CD4-positive, alpha-beta T cell (primary cell): ENCODE measurements around the gene FNBP1L. TPM values are rescaled to one million over a fixed set of nuclear protein-coding genes. Genes with fewer than 3 reads are reported as not detected.

Experiments
- ATAC-seq: fragments of 200-7000 bp; cut with Tn5 transposase; one replicate; pipeline ENCODE4 v1.10.0; 2022; ENCODE audit warnings: mild to moderate bottlenecking; ENCODE audit not compliant: poor library complexity
- CTCF ChIA-PET: fragments of 350-600 bp; sonication (Branson Sonifier 250); formaldehyde crosslinking; loops from one replicate; lab custom pipeline; 2021; ENCODE audit warnings: antibody characterized with exemption, inconsistent platforms; lab: Charles Lee
- POLR2A ChIA-PET: fragments of 350-600 bp; sonication (Branson Sonifier 250); formaldehyde crosslinking; loops from one replicate; lab custom pipeline; 2021; ENCODE audit warnings: antibody characterized with exemption, inconsistent platforms; lab: Charles Lee
- DNase-seq, 14 experiments: peaks; one replicate each; pipeline ENCODE4 v3.0.0-alpha.2; 2013 to 2020; ENCODE audit warnings: mixed read lengths in 2 of 14
- H3K27ac ChIP-seq, 2 donors: one replicate each; pipeline versions ENCODE4 v1.5.1 to v1.7.0; 2013; ENCODE audit warnings: low read length in 2 of 2, low read depth in 1 of 2, mild to moderate bottlenecking in 1 of 2
- H3K27me3 ChIP-seq, 2 experiments: 1 replicate in 1 of 2; 2 replicates in 1 of 2; pipeline versions ENCODE4 v1.6.1 to v1.7.0; 2013; ENCODE audit warnings: low read length in 2 of 2, control low read depth in 1 of 2, mild to moderate bottlenecking in 1 of 2, moderate library complexity in 1 of 2; ENCODE audit not compliant: insufficient read depth in 2 of 2, control insufficient read depth in 1 of 2
- H3K36me3 ChIP-seq: one replicate; pipeline ENCODE4 v1.6.1; 2013; ENCODE audit warnings: low read length, control low read depth; ENCODE audit not compliant: insufficient read depth
- H3K4me1 ChIP-seq: one replicate; pipeline ENCODE4 v1.6.1; 2013; ENCODE audit warnings: low read length, control low read depth; ENCODE audit not compliant: insufficient read depth
- H3K4me3 ChIP-seq: one replicate; pipeline ENCODE4 v1.5.1; 2013; ENCODE audit warnings: mild to moderate bottlenecking, low read length, moderate library complexity
- H3K9me3 ChIP-seq, 2 experiments: 1 replicate in 1 of 2; 2 replicates in 1 of 2; pipeline versions ENCODE4 v1.6.1 to v1.7.0; 2013; ENCODE audit warnings: low read length in 2 of 2, mild to moderate bottlenecking in 2 of 2, control low read depth in 1 of 2, moderate library complexity in 1 of 2; ENCODE audit not compliant: control insufficient read depth in 1 of 2, insufficient read depth in 1 of 2
- H3K27ac Mint-ChIP-seq: one replicate; pipeline ENCODE4 v1.8.0; 2020; ENCODE audit warnings: mixed read lengths
- H3K27me3 Mint-ChIP-seq: one replicate; pipeline ENCODE4 v1.8.0; 2021; ENCODE audit warnings: mixed read lengths
- H3K36me3 Mint-ChIP-seq: one replicate; pipeline ENCODE4 v1.8.0; 2021; ENCODE audit warnings: low read depth, mixed read lengths
- H3K4me1 Mint-ChIP-seq: one replicate; pipeline ENCODE4 v1.8.0; 2021; ENCODE audit warnings: low read depth, mixed read lengths
- H3K4me3 Mint-ChIP-seq: one replicate; pipeline ENCODE4 v1.8.0; 2020; ENCODE audit warnings: mild to moderate bottlenecking, mixed read lengths
- H3K9me3 Mint-ChIP-seq: one replicate; pipeline ENCODE4 v1.8.0; 2020; ENCODE audit warnings: mixed read lengths
- CTCF ChIP-seq: fragments of 200-600 bp; IDR thresholded peaks from one replicate; pipeline ENCODE4 v1.8.0; 2022; ENCODE audit warnings: antibody characterized with exemption, mild to moderate bottlenecking
- intact Hi-C, 2 experiments: fragments of 100-400 bp; cut with DNase I in 1 of 2; cut with micrococcal nuclease in 1 of 2; formaldehyde crosslinking; loops; one replicate each; pipeline versions ENCODE4 v1.15.1 to v1.9.0; 2023 to 2025; cut with DNase I, micrococcal nuclease
- total RNA-seq, 174 experiments: library from RNA in 2 of 174; stranded (reverse) in 2 of 174; gene quantifications; one replicate each; pipeline ENCODE4 v1.2.3 and lab custom pipeline; 2021 to 2026

Gene FNBP1L
- total RNA-seq, 2 experiments from 2014 or later, result 1.1 TPM

GRCh38 chr1:93597709-93598108, 149.8 kb downstream of the FNBP1L start:
- Mint-ChIP-seq H3K27me3 (no peaks in the 10 kb centered on the region), H3K9me3 (no peaks in the 10 kb centered on the region), H3K27ac (no peak overlapping the region), H3K4me3 (no peak overlapping the region), H3K4me1 (no peaks in the 10 kb centered on the region), H3K36me3 (no peaks in the 10 kb centered on the region)
- H3K9me3 ChIP-seq, result no peaks in the 10 kb centered on the region
- H3K27me3 ChIP-seq, result no peaks in the 10 kb centered on the region
- DNase-seq (no peak), ATAC-seq (no peak)
- no peaks in the 10 kb centered on the region for H3K36me3 ChIP-seq
- no peak overlapping the region for H3K27ac ChIP-seq
- intact Hi-C loops, result no loop called here
- no peak overlapping the region for H3K4me3 ChIP-seq
- ChIA-PET CTCF (no interaction called here), POLR2A (no interaction called here)
- no peak for TF ChIP-seq CTCF
- no peaks in the 10 kb centered on the region for H3K4me1 ChIP-seq

GRCh38 chr1:93598396-93598795, 150.5 kb downstream of the FNBP1L start:
- CTCF ChIA-PET, result no interaction called here
- no peaks in the 10 kb centered on the region for H3K36me3 Mint-ChIP-seq

GRCh38 chr1:93598861-93599439, 151.0 kb downstream of the FNBP1L start:
- no peaks in the 10 kb centered on the region for H3K9me3 Mint-ChIP-seq
- no peaks in the 10 kb centered on the region for H3K27me3 ChIP-seq
- H3K4me1 Mint-ChIP-seq, result no peaks in the 10 kb centered on the region
- no peak overlapping the region for H3K4me3 ChIP-seq
- no peak for TF ChIP-seq CTCF
- no peak overlapping the region for H3K4me3 Mint-ChIP-seq
- H3K36me3 ChIP-seq, result no peaks in the 10 kb centered on the region
- H3K27me3 Mint-ChIP-seq, result no peaks in the 10 kb centered on the region
- intact Hi-C loops, result no loop called here
- no peak overlapping the region for H3K27ac ChIP-seq
- DNase-seq (no peak), ATAC-seq (no peak)
- no peaks in the 10 kb centered on the region for H3K36me3 Mint-ChIP-seq
- H3K27ac Mint-ChIP-seq, result no peak overlapping the region
- H3K4me1 ChIP-seq, result no peaks in the 10 kb centered on the region
- CTCF ChIA-PET, result no interaction called here
- POLR2A ChIA-PET, result no interaction called here
- no peaks in the 10 kb centered on the region for H3K9me3 ChIP-seq

More at GRCh38 chr1:93598396-93598795, 150.5 kb downstream of the FNBP1L start:
- Mint-ChIP-seq H3K4me3 (no peak overlapping the region), H3K4me1 (no peaks in the 10 kb centered on the region), H3K27ac (no peak overlapping the region), H3K9me3 (no peaks in the 10 kb centered on the region), H3K27me3 (no peaks in the 10 kb centered on the region)
- H3K9me3 ChIP-seq, result no peaks in the 10 kb centered on the region
- ATAC-seq (no peak), DNase-seq (no peak)
- H3K4me1 ChIP-seq, result no peaks in the 10 kb centered on the region
- POLR2A ChIA-PET, result no interaction called here
- H3K36me3 ChIP-seq, result no peaks in the 10 kb centered on the region
- no peak overlapping the region for H3K4me3 ChIP-seq
- no peaks in the 10 kb centered on the region for H3K27me3 ChIP-seq
- no peak for TF ChIP-seq CTCF
- intact Hi-C loops, result no loop called here
- H3K27ac ChIP-seq, result no peak overlapping the region
